ENCODE data around the gene ADAM15.

- TF ChIP-seq CTCF (IDR thresholded peaks at IDR 0.05), result no peak
- no peak for TF ChIP-seq POLR2A (IDR thresholded peaks at IDR 0.05)
These were observed 25.3 kb downstream of the ADAM15 start for GRCh38 chr1:155076371-155076770.
